HG02610 (cell line): Measurements from ENCODE around the gene DNAJC10.
A peak's percentile ranks its signal among the peaks of the same experiment; 100 is the strongest.
"Not testable (repeated sequence)": the region's sequence is repeated elsewhere in the genome, so short reads cannot be mapped to it uniquely, and the experiment has no call there.

Experiments
- ATAC-seq: cut with Tn5 transposase; IDR thresholded peaks from one replicate; pipeline ENCODE4 v1.9.1; 2021; ENCODE audit warnings: mild to moderate bottlenecking, moderate library complexity; ENCODE audit not compliant: unreplicated experiment

DNAJC10 gene

GRCh38 chr2:182724656-182725055 is 8.6 kb downstream of the DNAJC10 start:
- ATAC-seq: no peak

GRCh38 chr2:182726473-182726872 is 10.4 kb downstream of the DNAJC10 start:
- ATAC-seq: peak; percentile 68

DNA sequence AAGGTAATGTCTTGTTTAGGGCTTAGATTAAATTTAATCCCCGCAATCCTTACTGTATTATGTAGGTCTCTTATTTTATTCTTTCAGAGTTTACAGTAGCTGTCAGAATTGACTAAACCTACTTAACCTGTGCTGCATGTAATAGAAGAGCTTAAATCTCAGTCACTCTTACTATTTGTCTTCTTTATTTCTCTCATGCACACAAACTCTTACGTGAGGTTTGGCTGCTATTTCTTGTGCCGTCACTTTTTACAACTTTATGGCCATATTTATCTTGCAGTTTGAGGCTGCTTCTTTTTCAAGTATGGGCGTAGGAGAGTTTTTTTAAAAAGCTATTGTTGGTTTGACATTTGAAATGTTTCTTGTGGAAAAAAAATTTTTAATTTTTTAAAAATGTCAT is 12.0 kb downstream of the DNAJC10 start:
- no peak for ATAC-seq

GRCh38 chr2:182729710-182730339 is 13.8 kb downstream of the DNAJC10 start:
- ATAC-seq: no peak

DNA sequence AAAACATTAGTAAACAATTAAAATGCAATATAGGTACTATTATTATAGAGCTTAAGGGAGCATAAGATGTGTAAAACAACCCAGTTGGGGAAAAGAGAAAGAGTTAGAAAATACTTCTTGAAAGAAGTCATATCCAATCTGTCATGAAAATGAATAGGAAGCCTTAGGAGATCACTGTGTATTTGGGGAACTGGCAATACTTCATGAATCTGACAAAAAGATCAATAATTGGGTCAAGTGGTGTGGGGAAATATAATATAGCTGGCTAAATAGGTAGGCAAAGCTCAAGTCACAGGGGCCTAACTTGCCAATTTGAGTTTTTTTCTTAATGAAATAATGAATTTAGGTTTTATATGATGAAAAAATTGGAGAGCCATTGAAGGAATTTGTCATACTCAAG is 14.4 kb downstream of the DNAJC10 start:
- ATAC-seq: no peak

DNA sequence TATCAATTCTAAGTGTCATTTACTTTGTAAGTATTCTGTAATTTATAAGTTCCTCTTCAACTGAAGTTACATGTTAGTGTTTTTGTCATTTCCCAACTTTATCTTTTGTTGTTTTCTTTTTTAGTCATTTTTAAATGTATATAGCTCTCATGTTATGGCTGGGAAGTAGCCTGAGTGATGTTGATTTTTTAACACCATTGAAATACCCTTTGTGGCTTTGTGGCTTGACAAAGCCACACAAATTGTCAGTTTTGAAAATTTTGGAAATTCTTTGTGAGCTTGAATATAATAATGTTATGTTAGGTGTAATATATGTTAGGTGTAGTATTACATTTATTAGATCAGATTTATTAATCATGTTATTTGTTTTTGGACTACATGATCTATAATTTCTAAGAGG is 16.7 kb downstream of the DNAJC10 start:
- peak; percentile 77 for ATAC-seq

DNA sequence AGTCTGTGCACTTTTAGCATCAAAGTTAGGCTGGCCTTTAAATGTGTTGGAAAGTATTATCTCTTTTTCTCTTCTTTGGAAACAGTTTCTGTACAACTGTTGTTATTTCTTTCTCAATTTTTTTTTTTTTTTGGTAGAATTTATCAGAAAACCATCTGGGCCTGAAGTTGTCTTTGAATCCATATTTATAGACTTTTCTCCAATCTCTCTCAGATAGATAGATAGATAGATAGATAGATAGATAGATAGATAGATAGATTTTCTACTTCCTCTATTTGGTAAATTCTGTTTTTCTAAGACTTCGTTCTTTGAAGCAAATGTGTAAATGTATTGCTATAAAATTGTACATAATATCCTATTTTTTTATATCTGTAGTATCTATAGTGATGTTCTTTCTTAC is 17.5 kb downstream of the DNAJC10 start:
- ATAC-seq: no peak

DNA sequence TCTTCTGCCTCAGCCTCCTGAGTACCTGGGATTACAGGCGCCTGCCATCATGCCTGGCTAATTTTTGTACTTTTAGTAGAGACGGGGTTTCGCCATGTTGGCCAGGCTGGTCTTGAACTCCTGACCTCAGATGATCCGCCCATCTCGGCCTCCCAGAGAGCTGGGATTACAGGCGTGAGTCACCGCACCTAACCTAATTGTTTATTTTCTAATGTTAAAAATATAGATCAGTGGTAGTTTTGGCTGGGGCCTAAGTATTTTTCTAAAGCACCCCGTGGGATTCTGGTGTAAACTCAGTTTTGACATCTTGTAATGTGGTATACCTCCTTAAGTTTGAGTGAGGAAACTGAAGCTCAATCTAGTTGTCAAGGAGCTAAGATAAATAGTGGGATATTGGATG is 20.8 kb downstream of the DNAJC10 start:
- not testable (repeated sequence) for ATAC-seq

GRCh38 chr2:182740701-182741100 is 24.6 kb downstream of the DNAJC10 start:
- no peak for ATAC-seq

- no peak for ATAC-seq
Observed at GRCh38 chr2:182741620-182742019, 25.6 kb downstream of the DNAJC10 start.

DNA sequence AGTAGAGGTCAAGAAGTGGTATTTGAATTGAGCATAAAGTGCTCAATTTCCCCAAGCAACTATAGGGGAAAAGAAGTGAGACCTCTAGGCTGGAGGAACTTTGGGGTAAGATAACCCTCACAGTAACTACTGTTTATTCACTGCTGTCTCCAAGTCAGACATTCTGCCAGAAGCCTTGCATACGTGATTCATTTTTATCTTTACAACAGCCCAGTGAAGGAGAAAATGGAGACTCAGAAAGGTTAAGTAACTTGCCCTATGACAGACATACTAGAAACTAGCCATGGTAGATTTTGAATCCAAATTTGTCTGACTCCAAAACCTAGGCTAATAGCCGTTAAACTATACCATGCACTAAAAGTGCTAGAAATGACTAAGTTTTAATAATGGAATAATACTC is 28.4 kb downstream of the DNAJC10 start:
- no peak for ATAC-seq

GRCh38 chr2:182745061-182745460 is 29.0 kb downstream of the DNAJC10 start:
- ATAC-seq: no peak

DNA sequence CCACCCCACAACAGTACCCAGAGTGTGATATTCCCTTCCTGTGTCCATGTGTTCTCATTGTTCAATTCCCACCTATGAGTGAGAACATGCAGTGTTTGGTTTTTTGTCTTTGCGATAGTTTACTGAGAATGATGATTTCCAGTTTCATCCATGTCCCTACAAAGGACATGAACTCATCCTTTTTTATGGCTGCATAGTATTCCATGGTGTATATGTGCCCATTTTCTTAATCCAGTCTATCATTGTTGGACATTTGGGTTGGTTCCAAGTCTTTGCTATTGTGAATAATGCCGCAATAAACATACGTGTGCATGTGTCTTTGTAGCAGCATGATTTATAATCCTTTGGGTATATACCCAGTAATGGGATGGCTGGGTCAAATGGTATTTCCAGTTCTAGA is 29.8 kb downstream of the DNAJC10 start:
- ATAC-seq: not testable (repeated sequence)

- ATAC-seq: no peak
Observed at GRCh38 chr2:182754231-182754630, 38.2 kb downstream of the DNAJC10 start.

- no peak for ATAC-seq
Observed at GRCh38 chr2:182758379-182758778, 42.3 kb downstream of the DNAJC10 start.

DNA sequence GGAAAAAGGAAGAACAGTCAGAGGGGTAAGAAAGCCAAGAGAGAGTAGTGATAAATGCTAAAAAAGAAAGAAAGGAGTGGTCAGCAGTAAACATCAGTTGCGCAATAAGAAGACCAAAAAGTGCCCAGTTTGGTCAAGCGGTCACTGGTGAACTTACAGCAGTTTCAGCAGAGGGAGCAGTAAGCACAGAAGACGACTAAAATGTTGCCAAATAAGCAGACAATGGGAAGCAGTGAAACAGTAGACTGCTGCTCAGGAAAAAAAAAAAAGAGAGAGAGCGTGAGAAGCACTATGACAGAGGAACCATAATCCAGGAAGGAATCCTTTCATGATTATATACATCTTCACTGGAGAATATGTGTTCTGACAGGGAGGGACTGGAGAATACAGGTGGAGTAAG is 45.8 kb downstream of the DNAJC10 start:
- ATAC-seq: no peak

DNA sequence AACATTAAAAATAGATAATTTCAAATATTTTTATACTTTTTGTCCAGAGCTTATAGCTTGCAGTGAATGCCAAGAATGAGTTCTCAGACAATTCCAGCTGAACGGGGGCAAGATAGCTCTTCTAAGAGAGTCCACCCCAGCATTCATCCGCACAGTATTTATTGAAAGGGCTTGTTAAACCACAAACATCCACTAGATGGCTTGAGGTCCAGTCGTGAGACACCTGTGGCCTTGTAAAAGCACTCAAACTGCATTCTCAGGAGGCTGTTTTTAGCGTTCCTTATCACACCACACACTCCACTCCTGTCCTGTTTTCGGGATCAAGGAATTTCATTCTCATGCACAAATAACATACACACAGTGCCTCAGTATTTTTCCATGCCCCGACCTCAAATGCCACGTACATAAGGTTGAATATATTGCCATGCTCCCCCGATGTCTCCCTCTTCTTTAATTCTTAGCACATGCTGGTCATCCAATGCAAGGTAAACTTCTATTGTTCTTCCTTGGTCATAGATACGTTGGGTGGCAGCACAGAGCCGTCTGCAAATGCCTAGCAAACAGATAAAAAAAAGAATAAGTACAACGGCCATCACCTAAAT is 47.4 kb downstream of the DNAJC10 start:
- no peak for ATAC-seq

- no peak for ATAC-seq
Observed at GRCh38 chr2:182766626-182767025, 50.6 kb downstream of the DNAJC10 start.

DNA sequence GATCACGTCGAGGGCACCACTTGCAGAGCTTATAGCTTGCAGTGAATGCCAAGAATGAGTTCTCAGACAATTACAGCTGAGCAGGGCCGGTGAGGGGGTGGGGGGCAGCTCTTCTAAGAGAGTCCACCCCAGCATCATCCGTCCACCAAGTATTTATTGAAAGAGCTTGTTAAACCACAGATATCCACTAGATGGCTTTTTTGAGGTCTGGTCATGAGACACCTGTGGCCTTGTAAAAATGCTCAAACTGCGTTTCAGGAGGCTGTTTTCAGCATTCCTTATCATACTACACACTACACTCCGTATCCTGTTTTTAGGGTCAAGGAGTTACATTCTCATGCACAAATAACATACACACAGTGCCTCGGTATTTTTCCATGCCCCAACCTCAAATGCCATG is 51.5 kb downstream of the DNAJC10 start:
- peak; percentile 51 for ATAC-seq

DNA sequence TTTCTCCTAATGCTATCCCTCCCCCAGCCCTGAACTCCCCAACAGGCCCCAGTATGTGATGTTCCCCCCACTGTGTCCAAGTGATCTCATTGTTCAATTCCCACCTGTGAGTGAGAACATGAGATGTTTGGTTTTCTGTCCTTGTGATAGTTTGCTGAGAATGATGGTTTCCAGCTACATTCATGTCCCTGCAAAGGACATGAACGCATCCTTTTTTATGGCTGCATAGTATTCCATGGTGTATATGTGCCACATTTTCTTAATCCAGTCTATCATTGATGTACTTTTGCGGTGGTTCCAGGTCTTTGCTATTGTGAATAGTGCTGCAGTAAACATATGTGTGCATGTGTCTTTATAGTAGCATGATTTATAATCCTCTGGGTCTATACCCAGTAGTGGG is 52.9 kb downstream of the DNAJC10 start:
- not testable (repeated sequence) for ATAC-seq

DNA sequence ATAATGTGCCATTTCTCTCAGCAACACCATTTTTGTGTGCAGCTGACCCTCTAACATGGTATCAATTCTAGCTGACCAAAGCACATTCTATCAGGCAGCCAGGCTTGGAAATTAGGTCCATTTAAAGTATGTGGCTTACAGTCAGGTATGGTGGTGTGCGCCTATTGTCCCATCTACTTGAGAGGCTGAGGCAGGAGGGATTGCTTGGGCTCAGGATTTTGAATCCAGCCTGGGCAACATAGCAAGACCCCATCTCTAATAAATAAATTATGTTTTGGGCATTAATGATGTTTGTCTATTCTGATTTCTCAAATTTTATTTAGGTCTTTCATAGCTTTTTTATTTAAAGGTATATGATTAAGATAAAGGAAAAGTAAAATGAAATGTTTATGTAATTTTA is 63.3 kb downstream of the DNAJC10 start:
- ATAC-seq: no peak

DNA sequence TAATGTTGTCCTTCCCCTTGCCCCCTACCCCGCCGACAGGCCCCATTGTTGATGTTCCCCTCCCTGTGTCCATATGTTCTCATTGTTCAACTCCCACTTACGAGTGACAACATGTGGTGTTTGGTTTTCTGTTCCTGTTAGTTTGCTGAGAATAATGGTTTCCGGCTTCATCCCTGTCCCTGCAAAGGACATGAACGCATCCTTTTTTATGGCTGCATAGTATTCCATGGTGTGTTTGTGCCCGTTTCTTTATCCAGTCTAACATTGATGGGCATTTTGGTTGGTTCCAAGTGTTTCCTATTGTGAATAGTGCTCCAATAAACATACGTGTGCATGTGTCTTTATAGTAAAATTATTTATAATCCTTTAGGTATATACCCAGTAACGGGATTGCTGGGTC is 65.0 kb downstream of the DNAJC10 start:
- not testable (repeated sequence) for ATAC-seq

GRCh38 chr2:182782686-182783085 is 66.6 kb downstream of the DNAJC10 start:
- ATAC-seq: not testable (repeated sequence)
